Smooth muscle cell (in vitro differentiated cells): ENCODE results near the gene ZNF23. TPM values are rescaled to one million over a fixed set of nuclear protein-coding genes. Genes with fewer than 3 reads are reported as not detected.

Experiments
- DNase-seq: peaks from one replicate; lab custom pipeline; 2025; ENCODE audit not compliant: unreplicated experiment; lab: John Stamatoyannopoulos, UW
- H2AFZ ChIP-seq: fragments of 200-600 bp; sonication (generic); 2 replicates; pipeline ENCODE4 v1.6.0; 2016; ENCODE audit warnings: antibody characterized with exemption, low read depth, mild to moderate bottlenecking
- H3F3A ChIP-seq: fragments of 200-600 bp; sonication (generic); 2 replicates; pipeline ENCODE4 v1.6.0; 2017; ENCODE audit warnings: antibody characterized with exemption, low read depth
- H3K27ac ChIP-seq: fragments of 200-600 bp; sonication (generic); 2 replicates; pipeline ENCODE4 v1.5.1; 2016; ENCODE audit warnings: low read depth, mild to moderate bottlenecking
- H3K27me3 ChIP-seq: fragments of 200-600 bp; sonication (generic); 2 replicates; pipeline ENCODE4 v1.6.1; 2016; ENCODE audit warnings: low read depth, mild to moderate bottlenecking
- H3K36me3 ChIP-seq: fragments of 200-600 bp; sonication (generic); 2 replicates; pipeline ENCODE4 v1.5.1; 2016; ENCODE audit warnings: low read depth
- H3K4me1 ChIP-seq: fragments of 200-600 bp; sonication (generic); 2 replicates; pipeline ENCODE4 v1.5.1; 2016; ENCODE audit warnings: low read depth
- H3K4me2 ChIP-seq: fragments of 200-600 bp; sonication (generic); 2 replicates; pipeline ENCODE4 v1.6.0; 2016; ENCODE audit warnings: mild to moderate bottlenecking
- H3K4me3 ChIP-seq: fragments of 200-600 bp; sonication (generic); 2 replicates; pipeline ENCODE4 v1.5.1; 2016; ENCODE audit warnings: mild to moderate bottlenecking
- H3K79me2 ChIP-seq: fragments of 200-600 bp; sonication (generic); 2 replicates; pipeline ENCODE4 v1.6.0; 2016; ENCODE audit warnings: low read depth, mild to moderate bottlenecking
- H3K9ac ChIP-seq: fragments of 200-600 bp; sonication (generic); 2 replicates; pipeline ENCODE4 v1.6.0; 2016; ENCODE audit warnings: low read depth
- H3K9me3 ChIP-seq: fragments of 200-600 bp; sonication (generic); replicated peaks from 2 replicates; pipeline ENCODE4 v1.5.1; 2016; ENCODE audit warnings: low read depth
- H4K20me1 ChIP-seq: fragments of 200-600 bp; sonication (generic); 2 replicates; pipeline ENCODE4 v1.6.0; 2016; ENCODE audit warnings: low read depth
- CTCF ChIP-seq: fragments of 200-600 bp; sonication (generic); IDR thresholded peaks from 2 replicates; pipeline ENCODE4 v1.5.1; 2017; ENCODE audit warnings: borderline replicate concordance, mild to moderate bottlenecking, antibody characterized with exemption; ENCODE audit not compliant: insufficient read depth, poor library complexity, severe bottlenecking
- WGBS: methylation state at CpG from one replicate; pipeline ENCODE4 v1.1.7; 2016; ENCODE audit warnings: low lambda C conversion rate; 5-methylcytosine and 5-hydroxymethylcytosine counted together
- polyA plus RNA-seq: library from polyadenylated mRNA; unstranded; fragments of >200 nt; fragmentation: Nextera tagmentation; extraction: Ambion mirVana; gene quantifications from 2 replicates; pipeline ENCODE4 v1.2.1, GENCODE V29; 2016
- total RNA-seq: library from RNA; depleted of rRNA; stranded (reverse); fragments of >200 nt; gene quantifications from 2 replicates; pipeline ENCODE4 v1.2.3, GENCODE V29; 2014

ZNF23 gene
- total and polyA plus RNA-seq, 2 experiments from 2014 or later: 6.8 to 13.1 TPM

- no peaks in the 10 kb centered on the region for H4K20me1 ChIP-seq
- H3K9me3 ChIP-seq: no peaks in the 10 kb centered on the region
- no peak overlapping the region for H3K27ac ChIP-seq
- H2AFZ ChIP-seq: no peak overlapping the region
- DNase-seq: no peak
- no peaks in the 10 kb centered on the region for H3K36me3 ChIP-seq
- H3K9ac ChIP-seq: no peak overlapping the region
- no peaks in the 10 kb centered on the region for H3F3A ChIP-seq
- H3K79me2 ChIP-seq: no peaks in the 10 kb centered on the region
- no peaks in the 10 kb centered on the region for H3K4me1 ChIP-seq
- no peak overlapping the region for H3K4me3 ChIP-seq
- 74% methylated on average over 3 of the region's 3 CpGs for WGBS
- peaks cover 12% of the 10 kb centered on the region for H3K27me3 ChIP-seq
- no peak overlapping the region for H3K4me2 ChIP-seq
- no peak for TF ChIP-seq CTCF
Measured at GRCh38 chr16:71493213-71493612, 31.2 kb upstream of the ZNF23 start.

- no peak overlapping the region for H3K4me3 ChIP-seq
- no peaks in the 10 kb centered on the region for H4K20me1 ChIP-seq
- H3K27me3 ChIP-seq: peaks cover 12% of the 10 kb centered on the region
- no peak for DNase-seq
- H3K9me3 ChIP-seq: no peaks in the 10 kb centered on the region
- no peak overlapping the region for H3K9ac ChIP-seq
- H3F3A ChIP-seq: no peaks in the 10 kb centered on the region
- H3K27ac ChIP-seq: no peak overlapping the region
- H3K79me2 ChIP-seq: no peaks in the 10 kb centered on the region
- WGBS: 73% methylated on average over 2 of the region's 2 CpGs
- no peak for TF ChIP-seq CTCF
- H3K4me1 ChIP-seq: no peaks in the 10 kb centered on the region
- no peak overlapping the region for H2AFZ ChIP-seq
- H3K4me2 ChIP-seq: no peak overlapping the region
- no peaks in the 10 kb centered on the region for H3K36me3 ChIP-seq
Measured at GRCh38 chr16:71492786-71493185, 30.7 kb upstream of the ZNF23 start.

DNA sequence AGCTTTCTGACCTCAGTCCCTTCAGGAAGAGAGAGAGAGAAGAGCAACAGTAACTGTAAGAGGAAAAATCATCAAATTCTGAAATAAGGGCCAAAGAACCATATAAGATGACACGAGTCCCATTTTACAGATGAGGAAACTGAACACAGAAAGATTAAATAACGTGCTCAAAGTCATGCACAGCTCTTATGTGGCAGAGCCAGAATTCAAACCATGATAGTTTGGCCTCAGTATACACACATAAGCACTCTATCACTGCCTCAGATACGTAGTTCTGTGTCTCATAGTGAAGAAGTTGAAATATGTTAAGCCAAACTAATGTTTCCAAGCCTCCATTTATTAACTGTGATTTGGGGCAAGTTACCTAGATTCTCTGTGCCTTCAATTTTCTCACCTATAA is 29.0 kb upstream of the ZNF23 start:
- H3F3A ChIP-seq: no peaks in the 10 kb centered on the region
- no peaks in the 10 kb centered on the region for H3K36me3 ChIP-seq
- H2AFZ ChIP-seq: no peak overlapping the region
- DNase-seq: no peak
- H3K4me3 ChIP-seq: no peak overlapping the region
- 70% methylated on average over 3 of the region's 3 CpGs for WGBS
- no peak overlapping the region for H3K4me2 ChIP-seq
- H3K4me1 ChIP-seq: no peaks in the 10 kb centered on the region
- H3K9me3 ChIP-seq: no peaks in the 10 kb centered on the region
- no peaks in the 10 kb centered on the region for H3K79me2 ChIP-seq
- no peaks in the 10 kb centered on the region for H4K20me1 ChIP-seq
- no peak overlapping the region for H3K9ac ChIP-seq
- no peak for TF ChIP-seq CTCF
- H3K27me3 ChIP-seq: peaks cover 12% of the 10 kb centered on the region
- H3K27ac ChIP-seq: no peak overlapping the region

GRCh38 chr16:71490361-71490760 is 28.3 kb upstream of the ZNF23 start:
- no peaks in the 10 kb centered on the region for H3K79me2 ChIP-seq
- H3K4me1 ChIP-seq: no peaks in the 10 kb centered on the region
- H4K20me1 ChIP-seq: no peaks in the 10 kb centered on the region
- no peaks in the 10 kb centered on the region for H3K9me3 ChIP-seq
- DNase-seq: no peak
- H3K27ac ChIP-seq: no peak overlapping the region
- no peak overlapping the region for H3K9ac ChIP-seq
- no peak for TF ChIP-seq CTCF
- no peak overlapping the region for H2AFZ ChIP-seq
- H3K27me3 ChIP-seq: peaks cover 12% of the 10 kb centered on the region
- H3F3A ChIP-seq: no peaks in the 10 kb centered on the region
- no peak overlapping the region for H3K4me3 ChIP-seq
- H3K4me2 ChIP-seq: no peak overlapping the region
- H3K36me3 ChIP-seq: no peaks in the 10 kb centered on the region
